NCI-H1417 treated with DMSO at 0.1 percent for 48 hours (cell line): ENCODE results near the gene PPIF.

Source experiments
- DNase-seq: peaks from one replicate; lab custom pipeline; 2025; lab: John Stamatoyannopoulos, UW

The PPIF gene

DNA sequence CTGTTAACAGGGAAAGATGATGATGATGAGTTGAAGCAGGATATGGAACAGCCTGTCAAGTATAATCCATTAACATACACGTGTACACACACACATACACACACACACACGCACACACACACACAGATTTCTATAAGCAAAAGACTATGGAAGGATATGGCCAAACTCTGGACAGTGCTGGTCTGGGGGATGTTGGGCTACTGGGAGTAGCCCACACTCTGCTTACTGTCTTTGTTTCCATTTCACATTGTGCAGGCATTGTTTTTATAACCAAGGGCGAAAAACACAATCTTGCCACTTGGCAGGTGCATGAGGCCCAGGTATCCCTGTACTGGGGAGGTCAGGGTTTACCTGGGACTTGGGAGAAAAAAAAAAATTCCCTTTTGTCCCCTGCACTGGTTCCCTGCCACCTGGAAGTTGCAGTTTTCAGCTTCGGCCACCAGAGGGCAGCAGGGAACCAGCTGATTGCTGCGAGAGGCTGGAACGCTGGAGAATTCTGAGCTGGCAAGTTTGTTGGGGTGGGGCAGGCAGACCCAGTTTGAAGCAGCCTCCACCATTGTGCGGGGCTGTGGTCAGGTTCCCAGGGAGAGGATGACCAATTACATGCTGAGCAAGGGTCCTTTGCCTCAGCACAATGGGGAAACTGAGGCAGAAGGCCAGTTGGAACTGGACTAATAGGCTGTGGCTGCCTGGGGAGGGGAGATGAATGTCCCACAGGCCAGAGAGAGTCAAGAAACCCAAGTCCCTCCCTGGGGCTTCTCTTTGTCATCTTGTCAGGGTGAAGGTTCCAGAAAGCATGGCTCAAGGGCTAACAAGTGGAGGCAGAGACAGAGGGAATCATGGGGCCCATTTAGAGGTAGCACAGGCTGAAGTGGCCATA lies 27.3 kb downstream of the PPIF start:
- DNase-seq = no peak

DNA sequence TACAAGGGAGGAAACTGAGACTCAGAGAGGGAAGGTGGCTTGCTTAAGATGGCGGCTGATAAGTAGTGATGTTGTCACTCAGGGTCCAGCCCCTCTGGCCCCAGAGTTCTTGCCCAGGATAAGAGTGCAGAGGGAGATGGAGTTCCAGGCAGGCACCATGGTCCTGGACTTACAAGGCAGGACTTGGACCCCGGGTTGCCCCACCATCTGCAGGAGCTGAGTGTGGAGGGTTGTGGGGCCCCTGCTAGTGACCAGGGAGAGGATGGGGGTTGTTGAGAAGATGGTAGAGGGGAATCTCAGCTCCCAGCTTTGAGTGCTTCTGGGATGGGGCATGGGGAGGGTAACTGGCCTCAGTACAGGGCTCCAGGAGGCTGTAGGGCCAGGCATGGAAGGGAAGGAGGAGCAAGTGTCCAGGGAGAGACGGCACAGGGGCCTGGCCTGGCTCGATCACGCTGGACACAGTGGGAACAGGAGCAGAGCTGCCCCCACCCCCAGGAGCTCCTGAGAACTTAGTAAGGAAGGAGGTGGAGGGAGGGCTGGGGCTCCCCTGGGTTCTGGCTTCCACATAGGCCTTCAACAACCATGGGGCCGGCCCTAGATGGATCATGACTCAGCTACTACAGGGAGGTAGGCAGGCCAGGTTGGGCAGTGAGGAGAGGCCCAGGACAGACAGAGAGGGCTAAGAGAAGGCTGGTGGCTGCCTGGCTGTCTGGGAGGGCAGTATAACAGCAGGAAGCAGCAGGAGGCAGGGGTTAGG lies 28.2 kb downstream of the PPIF start:
- DNase-seq = no peak

DNA sequence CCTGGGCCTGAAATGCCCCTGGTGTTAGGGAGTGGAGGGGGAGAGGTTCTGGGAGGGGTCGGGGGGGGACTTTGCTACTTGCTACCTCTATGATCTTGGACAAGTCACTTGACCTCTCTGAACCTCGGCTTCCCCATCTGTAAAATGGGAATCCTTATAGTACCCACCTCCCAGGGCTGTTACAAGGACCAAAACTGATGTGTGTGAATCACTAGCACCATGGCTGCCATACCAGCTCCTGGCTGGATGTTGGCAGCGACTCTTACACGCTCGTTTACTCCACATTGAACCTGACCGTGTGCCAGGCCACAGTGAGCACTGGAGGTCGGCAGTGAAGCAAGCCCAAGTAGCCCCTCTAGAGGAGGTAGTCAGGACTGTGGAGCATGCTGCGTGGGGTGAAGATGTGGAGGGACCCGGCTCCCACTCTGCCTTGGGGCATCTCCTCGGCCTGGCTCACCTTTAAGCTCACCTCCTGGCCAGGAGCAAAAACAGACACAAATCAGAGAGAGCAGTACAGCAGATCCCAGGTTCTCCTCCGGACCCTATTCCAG lies 28.9 kb downstream of the PPIF start:
- DNase-seq = no peak

DNA sequence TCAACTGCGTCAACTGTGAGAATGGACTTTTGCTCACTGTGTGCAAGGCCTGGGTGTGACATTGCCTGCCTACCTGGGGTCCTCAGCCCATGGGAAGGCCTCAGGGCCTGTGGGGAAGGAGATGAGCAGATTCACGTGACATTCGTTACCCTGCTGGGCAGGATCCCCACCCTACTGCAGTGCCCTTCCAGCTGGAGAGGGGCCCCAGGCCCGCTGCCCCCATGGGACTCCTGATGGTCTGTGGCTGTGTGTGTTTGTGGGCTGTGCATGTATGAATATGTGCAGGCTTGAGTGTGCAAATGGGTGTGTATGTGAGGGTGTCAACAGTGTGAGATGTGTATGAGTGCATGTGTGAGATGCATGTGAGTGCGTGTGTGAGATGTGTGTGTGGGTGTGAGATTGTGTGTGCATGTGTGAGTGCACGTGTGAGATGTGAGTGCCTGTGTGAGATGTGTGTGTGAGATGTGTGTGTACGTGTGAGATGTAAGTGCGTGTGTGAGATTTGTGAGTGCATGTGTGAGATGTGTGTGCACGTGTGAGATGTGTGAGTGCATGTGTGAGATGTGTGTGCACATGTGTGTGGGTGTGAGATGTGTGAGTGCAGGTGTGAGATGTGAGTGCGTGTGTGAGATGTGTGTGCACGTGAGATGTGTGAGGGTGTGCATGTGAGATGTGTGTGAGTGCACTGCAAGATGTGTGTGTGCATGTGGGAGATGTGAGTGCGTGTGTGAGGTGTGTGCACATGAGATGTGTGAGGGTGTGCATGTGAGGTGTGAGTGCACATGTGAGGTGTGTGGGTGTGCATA lies 29.7 kb downstream of the PPIF start:
- DNase-seq = no peak

DNA sequence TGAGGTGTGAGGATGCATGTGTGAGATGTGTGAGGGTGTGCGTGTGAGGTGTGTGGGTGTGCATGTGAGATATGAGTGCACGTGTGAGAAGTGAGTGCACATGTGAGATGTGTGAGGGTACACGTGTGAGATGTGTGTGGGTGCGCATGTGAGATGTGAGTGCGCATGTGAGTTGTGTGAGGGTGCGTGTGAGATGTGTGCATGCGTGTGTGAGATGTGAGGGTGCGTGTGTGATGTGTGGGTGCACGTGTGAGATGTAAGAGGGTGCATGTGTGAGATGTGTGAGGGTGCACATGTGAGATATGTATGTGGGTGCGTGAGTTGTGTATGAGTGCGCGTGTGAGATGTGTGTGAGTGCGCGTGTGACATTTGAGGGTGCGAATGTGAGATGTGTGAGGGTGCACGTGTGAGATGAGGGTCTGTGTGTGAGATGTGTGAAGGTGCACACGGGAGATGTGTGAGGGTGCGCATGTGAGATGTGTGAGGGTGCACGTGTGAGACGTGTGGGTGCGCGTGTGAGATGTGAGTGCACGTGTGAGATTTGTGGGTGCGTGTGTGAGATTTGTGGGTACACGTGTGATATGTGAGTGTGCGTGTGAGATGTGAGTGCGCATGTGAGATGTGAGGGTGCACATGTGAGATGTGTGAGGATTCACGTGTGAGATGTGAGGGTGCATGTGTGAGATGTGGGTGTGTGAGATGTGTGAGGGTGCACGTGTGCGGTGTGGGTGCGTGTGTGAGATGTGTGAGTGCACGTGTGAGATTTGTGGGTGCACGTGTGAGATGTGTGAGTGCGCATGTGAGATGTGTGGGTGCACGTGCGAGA lies 30.5 kb downstream of the PPIF start:
- no peak for DNase-seq

DNA sequence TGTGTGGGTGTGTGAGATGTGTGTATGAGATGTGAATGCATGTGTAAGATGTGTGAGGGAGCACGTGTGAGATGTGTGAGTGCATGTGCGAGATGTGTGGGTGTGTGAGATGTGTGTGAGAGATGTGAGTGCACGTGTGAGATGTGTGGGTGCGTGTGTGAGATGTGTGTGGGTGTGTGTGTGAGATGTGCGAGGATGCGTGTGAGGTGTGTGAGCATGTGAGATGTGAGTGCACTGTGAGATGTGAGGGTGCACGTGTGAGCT lies 31.0 kb downstream of the PPIF start:
- DNase-seq = no peak

DNA sequence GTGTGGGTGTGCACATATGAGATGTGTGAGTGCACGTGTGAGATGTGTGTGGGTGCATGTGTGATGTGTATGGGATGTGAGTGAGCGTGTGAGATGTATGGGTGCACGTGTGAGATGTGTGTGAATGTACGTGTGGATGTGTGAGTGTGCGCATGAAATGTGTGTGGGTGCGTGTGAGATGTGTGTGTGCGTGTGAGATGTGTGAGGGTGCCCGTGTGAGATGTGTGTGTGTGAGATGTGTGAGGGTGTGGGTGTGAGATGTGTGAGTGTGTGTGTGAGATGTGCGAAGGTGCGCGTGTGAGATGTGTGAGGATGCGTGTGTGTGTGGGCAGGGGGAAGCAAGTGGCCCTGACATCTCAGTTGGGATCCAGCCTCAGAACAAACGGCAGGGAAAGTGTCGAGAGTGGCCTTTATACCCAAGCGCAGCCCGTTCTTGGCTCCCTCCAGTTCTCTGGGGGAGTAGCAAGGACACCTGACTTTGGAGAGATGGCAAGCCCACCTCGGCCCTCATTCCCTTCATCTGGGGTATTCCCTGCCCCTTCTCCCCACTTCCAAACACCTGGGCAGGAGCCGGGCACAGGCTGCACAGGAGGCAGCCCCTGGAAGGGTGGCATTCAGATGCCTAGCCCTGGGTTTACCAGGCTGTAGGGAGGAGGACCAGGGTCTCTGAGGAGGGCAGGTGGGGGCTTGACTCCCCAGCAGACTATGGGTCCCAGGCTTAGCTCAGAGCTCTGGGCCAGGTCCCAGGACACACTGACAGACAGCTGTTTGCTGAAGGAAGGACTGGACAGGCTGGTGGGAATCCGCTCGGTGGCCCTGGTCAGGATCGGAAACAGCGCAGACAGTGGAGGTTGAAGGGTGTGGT lies 31.6 kb downstream of the PPIF start:
- no peak for DNase-seq

DNA sequence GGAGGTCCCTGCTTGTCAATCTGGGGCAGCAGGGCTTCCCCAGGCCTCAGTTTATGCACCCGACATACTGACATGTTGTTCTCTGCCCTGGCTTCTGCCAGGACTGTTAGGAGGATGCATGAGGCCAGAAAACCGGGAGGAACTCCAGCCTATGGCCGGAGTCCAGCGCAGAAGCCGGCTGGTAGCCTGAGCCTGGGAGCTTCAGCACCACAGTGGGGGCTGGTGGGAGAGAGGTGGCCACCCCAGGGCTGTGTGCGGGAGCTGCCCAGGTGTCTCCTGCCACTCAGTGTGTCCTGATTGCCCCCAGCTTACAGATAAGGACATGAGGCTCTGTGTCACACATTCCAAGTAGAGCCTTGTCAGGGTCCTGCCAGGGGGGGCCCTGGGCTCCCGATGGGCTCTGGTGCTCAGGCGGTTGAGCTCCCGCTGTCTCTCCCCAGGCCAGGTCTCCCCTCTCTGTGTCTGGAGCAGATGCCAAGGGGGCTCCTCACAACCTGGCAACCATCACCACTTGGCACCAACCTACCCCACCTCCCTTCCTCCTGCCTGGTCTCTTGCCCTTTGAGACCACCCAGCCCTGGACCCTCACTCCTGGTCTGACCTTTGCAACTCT lies 32.3 kb downstream of the PPIF start:
- no peak for DNase-seq

DNA sequence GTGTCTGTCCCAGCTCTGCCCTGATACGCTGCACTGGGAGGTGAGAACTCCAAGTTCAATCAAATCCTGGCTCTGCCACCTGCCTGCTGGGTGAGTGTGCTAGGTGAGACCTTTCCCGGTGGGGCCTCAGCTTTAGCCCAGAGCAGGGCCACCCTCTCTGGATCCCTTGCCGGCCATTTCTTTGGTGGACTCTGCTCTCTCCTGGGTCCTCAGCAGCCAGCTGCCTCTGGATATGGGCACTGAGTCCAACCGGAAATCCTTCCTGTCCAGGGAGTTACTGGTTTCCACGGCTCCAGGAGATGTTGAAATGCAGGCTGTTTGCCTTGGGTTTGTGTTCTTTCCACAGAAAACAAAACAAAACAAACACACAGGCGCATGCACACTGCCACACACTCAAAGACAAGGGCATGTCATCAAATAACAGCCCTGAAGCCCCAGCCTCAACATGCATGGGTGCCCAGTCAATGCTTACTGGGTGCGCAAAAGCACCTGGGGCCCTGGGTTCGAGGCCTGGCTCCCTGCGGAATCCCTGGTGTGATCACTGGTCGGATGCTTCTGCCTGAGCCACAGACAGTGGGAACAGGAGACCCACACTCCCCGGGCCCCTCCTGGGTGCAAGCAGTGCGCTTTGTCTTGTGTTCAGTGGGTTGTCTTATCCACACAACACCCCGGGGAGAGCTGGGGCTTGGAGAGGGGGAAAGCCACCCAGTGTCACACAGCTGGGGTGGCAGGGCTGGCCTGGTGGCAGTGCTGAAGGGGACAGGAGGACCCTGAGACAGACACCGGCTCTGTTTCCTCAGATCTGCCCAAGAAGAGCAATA lies 33.1 kb downstream of the PPIF start:
- DNase-seq = no peak

DNA sequence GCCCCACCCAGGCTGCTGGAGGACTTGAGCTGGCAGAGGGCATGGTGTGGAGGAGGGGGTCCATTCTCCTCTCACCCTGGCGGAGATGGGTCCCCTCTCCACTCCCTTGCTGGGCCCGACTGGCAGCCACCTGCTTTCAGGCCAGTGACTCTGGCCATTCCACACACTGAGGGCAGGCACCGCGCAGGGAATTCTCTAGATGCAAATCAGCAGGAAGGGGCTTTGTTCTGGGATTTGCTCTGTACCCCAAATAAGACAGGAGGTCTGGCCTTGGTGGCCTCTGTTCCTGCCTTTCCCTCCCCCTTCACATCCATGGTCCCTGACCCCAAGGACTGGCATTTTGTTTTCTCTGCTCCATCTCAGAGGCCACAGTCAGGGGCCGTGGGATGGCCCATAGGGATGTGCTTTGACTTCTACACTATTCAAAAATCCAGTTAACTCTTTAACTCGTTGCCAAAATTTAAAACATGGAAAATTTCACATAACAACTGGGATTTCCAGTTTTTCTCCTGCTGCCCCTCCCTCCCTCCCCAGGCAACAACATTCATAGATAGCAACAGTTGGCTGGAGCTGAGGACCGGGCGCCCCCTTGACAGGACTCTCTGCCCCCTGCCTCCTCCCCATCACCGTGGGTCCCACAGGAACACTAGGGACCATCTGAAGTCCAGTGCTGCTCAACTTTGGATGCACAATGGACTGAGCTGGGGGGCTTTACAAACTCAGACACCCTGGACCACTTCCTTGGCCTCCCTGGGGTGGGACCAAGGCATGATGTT lies 33.9 kb downstream of the PPIF start:
- no peak for DNase-seq

DNA sequence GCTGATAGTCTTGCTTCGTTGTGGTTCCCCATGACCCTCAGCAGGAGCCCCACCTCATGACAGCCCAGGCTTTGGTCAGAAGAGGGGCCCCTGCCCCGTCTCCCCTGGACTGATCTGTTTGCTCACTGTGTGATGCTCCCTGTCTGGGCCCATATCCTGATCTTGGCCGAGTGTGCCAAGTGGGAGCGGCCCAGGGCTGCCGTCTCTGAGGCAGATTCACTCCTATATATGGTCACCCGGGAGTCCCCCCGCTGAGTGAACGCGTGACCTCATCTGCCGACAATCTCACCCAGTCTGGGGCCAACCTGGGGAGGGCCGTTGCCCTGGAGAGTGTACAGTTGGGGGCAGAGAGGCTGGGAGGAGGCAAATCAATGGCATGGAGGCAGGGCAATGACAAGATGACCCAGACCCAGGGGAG lies 34.5 kb downstream of the PPIF start:
- DNase-seq = no peak

DNA sequence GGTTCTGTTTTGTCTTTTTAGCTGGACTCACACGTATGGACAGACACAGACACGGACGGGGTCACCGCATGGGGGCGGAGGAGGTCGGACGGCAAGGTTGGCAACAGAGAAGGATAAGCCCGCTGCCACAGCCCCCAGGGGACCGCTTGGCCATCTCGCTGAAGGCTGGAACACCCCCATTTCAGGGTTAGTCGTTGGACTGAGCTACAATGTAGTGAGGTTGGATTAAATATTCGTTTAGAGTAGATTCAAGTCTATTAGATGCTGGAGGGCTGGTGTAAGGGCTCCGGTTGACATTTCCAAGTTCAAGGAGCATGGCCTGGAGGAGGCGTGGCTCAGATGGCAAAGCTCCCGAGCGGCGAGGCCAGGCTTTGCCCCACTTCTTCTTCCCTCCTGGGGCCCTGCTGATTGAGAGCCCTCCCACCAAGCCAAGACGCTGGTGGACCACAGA lies 35.2 kb downstream of the PPIF start:
- no peak for DNase-seq

DNA sequence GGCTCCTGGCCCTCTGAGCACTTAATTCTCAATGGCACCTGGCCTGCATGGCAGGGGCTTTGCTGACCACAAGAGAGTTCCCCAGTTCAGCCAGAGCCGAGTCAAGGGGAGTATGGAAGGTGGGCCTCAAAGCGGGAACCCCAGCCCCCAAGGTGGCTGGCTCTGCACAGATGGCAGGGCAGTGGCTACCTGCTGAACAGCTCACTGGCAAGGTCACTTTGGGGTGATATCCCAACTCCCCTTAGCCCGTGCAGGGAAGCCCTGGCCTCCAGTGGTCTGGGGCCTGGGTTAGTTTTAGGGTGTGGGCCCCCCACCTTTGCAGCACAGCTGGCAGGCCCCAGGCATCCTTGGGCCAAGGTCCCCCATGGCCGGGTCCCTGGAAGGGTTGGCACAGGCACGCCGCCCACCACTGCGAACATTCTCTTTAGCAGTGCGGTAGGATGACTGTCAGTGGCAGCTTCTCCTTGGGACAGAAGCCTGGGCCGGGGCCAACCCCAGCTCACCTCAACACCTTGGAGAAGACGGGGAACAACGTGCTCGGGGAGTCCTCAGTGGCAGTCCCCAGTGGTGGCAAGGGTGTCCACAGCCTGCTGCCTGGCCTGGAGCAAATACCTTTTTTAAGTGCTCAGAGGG lies 36.8 kb downstream of the PPIF start:
- DNase-seq = no peak

DNA sequence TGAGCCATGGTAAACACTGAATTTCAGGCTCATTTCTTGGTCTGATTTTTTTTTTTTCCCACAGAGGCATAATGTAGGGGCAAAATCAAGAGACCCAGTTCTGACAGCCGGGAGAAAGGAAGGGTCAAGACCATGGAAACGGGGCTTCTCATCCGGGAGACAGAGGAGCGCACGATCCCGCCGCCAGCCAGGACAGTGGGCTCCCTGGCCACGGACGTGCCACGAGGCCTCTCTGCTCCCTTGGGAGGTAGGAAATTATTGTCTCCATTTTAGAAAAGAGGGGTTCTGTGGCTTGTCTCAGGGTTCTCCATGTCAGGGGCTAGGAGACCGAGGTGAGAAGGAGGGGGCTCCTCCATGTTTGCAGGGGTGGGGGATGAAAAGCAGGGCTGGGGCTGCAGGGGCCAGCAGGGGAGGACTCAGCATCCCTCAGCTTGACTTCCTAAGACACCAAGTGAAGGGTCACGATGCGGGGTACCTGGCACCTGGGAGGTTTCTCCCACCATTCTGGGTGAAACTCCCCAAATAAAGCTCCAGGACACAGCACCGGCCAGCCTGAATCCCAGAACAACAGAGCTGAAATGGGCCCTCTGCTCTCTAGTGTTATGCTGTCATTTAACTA lies 37.6 kb downstream of the PPIF start:
- no peak for DNase-seq

DNA sequence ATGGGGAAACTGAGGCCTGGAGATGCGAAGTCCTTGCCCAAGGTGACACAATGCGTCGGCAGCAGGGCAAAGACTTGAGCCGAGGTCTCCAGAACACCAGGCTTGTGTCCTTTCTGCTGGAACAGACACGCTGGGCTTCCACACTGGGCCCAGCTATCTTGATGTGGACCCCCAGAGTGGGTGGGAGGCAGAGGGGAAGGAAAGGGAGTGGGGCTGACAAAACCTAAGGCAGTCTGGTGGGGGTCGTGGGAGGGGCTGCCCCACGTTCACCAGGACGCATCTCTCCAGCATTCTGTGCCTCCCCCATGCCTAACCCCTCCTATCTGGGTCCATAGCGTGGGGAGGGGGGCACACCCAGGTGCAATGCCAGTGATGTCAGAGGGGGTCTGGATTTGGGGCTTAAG lies 38.1 kb downstream of the PPIF start:
- no peak for DNase-seq

DNA sequence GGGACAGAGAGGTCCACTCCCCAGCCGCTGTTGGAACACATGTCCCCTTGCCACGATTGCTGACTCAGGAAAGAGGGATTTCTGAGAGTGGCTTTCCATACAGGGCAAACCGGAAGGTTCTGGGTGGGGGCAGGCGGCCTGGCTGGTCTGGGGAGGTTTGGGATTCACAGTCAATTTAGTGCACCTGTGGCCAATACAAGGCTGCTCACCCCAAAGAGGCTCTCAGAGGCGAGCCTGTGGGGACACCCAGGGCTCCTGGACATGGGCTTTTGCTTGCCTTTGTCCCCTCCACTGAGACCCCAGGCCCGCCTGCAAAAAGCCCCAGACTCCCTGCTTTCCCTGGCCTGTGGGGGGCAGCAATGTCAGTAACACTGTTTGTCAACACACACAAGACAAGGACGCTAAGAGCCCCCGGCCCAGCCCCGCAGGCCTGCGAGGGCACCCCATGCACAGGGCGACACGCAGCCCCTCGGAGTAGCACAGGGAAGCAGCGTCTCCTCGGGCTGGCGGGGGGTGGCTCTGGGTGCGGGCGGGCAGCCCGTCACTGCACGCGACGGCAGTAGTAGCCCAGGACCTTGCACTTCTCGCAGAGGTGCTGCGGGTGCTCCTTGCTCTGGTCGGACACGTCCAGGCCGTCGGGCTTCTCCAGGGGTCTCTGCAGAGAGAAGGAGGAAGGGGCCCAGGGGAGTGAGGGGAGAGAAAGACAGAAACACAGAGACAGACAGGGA lies 38.7 kb downstream of the PPIF start:
- no peak for DNase-seq
